ENCODE data around the gene NPTN.

- no peak for TF ChIP-seq ZNF274 (IDR thresholded peaks at IDR 0.05; ENCODE audit: low read depth, low read length)
- TF ChIP-seq POLR2AphosphoS5 (IDR thresholded peaks at IDR 0.05; ENCODE audit: low read depth, low read length) = no peak
- no peak for TF ChIP-seq CTCF (IDR thresholded peaks at IDR 0.05 in 2 of 3, conservative IDR thresholded peaks at IDR 0.05 in 1 of 3; ENCODE audit: borderline replicate concordance in 1 of 3, insufficient read depth in 1 of 3, low read depth in 2 of 3, low read length in 2 of 3)
- TF ChIP-seq TCF7L2 (IDR thresholded peaks at IDR 0.05; ENCODE audit: borderline replicate concordance, extremely low read depth, insufficient read depth, insufficient read length) = no peak
- no peak for TF ChIP-seq POLR2A (IDR thresholded peaks at IDR 0.05; ENCODE audit: borderline replicate concordance, extremely low read depth, insufficient read depth, insufficient read length)
- no peak for TF ChIP-seq EZH2 (IDR thresholded peaks at IDR 0.05)
- TF ChIP-seq YY1 (IDR thresholded peaks at IDR 0.05; ENCODE audit: extremely low read depth, insufficient replicate concordance, low read depth, low read length) = no peak
- no peak for TF ChIP-seq ZBTB33 (IDR thresholded peaks at IDR 0.05; ENCODE audit: extremely low read depth, insufficient replicate concordance, low read length)
- no peak for TF ChIP-seq ATF3 (IDR thresholded peaks at IDR 0.05)
- no peak for TF ChIP-seq FOSL1 (IDR thresholded peaks at IDR 0.05; ENCODE audit: low read depth)
- no peak for TF ChIP-seq SP1 (IDR thresholded peaks at IDR 0.05; ENCODE audit: low read depth)
Measured at GRCh38 chr15:73682600-73683090, 49.5 kb upstream of the NPTN start.

Data from HCT116 (cell line).